HL-60 (cell line): Measurements from ENCODE around the gene RANGAP1.

Experiments used
- DNase-seq, 2 experiments: peaks; one replicate each; pipeline ENCODE4 v3.0.0-alpha.2; 2010 to 2020; ENCODE audit warnings: low read depth in 1 of 2, low spot score in 1 of 2
- H3K27ac ChIP-seq: fragments of 250-450 bp; sonication (Bioruptor Pico); replicated peaks from 2 replicates; pipeline ENCODE4 v1.5.1; 2020; ENCODE audit warnings: mild to moderate bottlenecking, moderate library complexity
- H3K27me3 ChIP-seq: fragments of 250-450 bp; sonication (Bioruptor Pico); 2 replicates; pipeline ENCODE4 v1.5.1; 2021; ENCODE audit warnings: mild to moderate bottlenecking, moderate library complexity; ENCODE audit not compliant: insufficient read depth, poor library complexity, severe bottlenecking
- H3K4me3 ChIP-seq: replicated peaks from 2 replicates; pipeline ENCODE4 v1.5.1; 2011; ENCODE audit warnings: mild to moderate bottlenecking, control low read depth, low read length; ENCODE audit not compliant: insufficient read depth
- CTCF ChIP-seq: IDR thresholded peaks from one replicate; pipeline ENCODE4 v1.5.1; 2011; ENCODE audit warnings: low read length, control low read depth, inconsistent platforms; ENCODE audit not compliant: insufficient read depth
- GABPA ChIP-seq: IDR thresholded peaks from 2 replicates; pipeline ENCODE4 v1.6.1; 2012; ENCODE audit warnings: low read depth
- POLR2AphosphoS5 ChIP-seq: IDR thresholded peaks from 2 replicates; pipeline ENCODE4 v1.6.1; 2012; ENCODE audit warnings: low read depth
- REST ChIP-seq: IDR thresholded peaks from 2 replicates; pipeline ENCODE4 v1.6.1; 2012; ENCODE audit warnings: low read depth; ENCODE audit not compliant: insufficient replicate concordance
- SPI1 ChIP-seq: IDR thresholded peaks from 2 replicates; pipeline ENCODE4 v1.6.1; 2012; ENCODE audit warnings: low read depth, mild to moderate bottlenecking, borderline replicate concordance

RANGAP1 gene

GRCh38 chr22:41229215-41229614 is 56.8 kb downstream of the RANGAP1 start:
- Histone ChIP-seq H3K27me3 (no peaks in the 10 kb centered on the region), H3K4me3 (no peak overlapping the region), H3K27ac (no peak overlapping the region)
- no peak for DNase-seq
- TF ChIP-seq CTCF: no peak
- no peak for TF ChIP-seq REST
- TF ChIP-seq SPI1: no peak
- TF ChIP-seq POLR2AphosphoS5: no peak
- no peak for TF ChIP-seq GABPA

GRCh38 chr22:41226723-41227655 is 59.0 kb downstream of the RANGAP1 start:
- TF ChIP-seq GABPA (no peak), SPI1 (no peak), POLR2AphosphoS5 (no peak), REST (no peak), CTCF (no peak)
- no peak overlapping the region for H3K4me3 ChIP-seq
- H3K27ac ChIP-seq: no peak overlapping the region
- no peaks in the 10 kb centered on the region for H3K27me3 ChIP-seq
- DNase-seq: no peak

GRCh38 chr22:41223535-41223934 is 62.5 kb downstream of the RANGAP1 start:
- H3K27me3 ChIP-seq: no peaks in the 10 kb centered on the region
- TF ChIP-seq REST (no peak), GABPA (no peak), POLR2AphosphoS5 (no peak), CTCF (no peak), SPI1 (no peak)
- H3K27ac ChIP-seq: no peak overlapping the region
- no peak for DNase-seq
- H3K4me3 ChIP-seq: no peak overlapping the region
